ENCODE results near the gene CAMSAP1.

CAMSAP1 gene

DNA sequence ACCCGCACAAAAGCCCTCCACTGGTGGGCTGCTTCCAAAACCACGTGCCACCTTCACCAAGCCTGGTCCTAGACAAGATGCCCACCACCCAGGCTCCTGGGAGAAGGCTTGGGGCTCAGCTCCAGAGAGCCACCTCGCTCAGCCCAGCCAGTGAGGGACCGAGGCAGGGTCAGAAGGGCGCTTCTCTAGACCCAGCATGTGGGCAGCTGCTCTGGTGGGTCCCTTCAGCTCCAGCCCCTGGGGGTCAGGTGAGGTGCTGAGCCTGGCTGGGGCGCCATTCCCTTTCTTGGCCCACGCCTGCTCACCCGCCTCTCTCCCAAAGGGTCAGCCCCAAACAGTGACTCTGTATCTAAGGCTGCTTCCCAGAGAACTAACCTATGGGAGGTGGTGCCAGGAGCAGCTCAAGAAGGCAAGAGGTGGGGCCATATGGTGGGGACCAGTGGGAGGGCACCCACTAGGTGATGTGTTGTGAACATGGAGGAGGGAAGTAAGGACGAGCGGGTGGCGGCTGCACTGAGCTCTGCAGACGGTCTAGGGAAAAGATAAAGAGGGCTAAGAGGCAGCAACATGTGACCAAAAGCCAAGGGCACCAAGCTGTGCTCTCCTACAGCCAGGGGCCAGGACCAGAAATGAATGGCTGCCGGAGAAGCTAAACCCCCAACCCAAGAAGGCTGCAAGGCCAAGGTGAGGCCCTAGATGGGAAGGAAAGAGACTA, 79.3 kb downstream of the CAMSAP1 start:
- no peak for DNase-seq

DNA sequence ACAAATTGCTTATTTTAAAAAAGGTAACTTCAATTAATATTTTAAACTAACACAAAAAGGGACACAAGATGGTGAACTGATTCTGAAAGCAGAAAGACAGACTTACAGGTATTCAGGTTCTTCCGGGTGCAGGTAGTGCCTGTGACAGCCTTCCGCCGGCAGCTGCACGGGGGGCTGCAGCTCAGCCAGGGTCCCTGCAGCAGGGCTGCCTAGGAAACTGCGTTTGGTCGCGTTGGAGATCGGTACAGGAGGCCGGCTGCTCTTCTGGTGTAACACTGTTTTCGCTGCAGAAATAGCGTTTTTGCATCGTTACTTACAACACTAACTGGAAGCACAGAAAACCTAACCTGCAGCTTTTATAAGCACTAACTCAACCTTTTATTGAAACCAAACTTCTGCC, 80.0 kb downstream of the CAMSAP1 start:
- DNase-seq = no peak

DNA sequence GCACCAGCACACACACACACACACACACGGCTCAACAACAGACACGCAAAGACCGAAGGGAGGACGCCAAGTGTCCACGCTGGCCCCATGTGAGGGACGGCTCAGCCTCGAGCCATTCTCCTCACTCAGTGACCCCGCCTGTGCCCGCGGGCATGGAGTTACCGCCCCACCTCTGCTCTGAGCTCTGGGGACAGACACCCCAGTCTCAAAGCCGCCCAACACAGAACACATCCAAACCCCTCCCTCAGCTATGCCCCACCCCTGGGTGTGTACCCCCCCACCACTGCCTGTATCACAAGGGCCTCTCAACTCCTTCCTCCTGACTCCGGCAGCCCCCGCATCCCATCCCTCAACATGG, 81.2 kb downstream of the CAMSAP1 start:
- no peak for DNase-seq

DNA sequence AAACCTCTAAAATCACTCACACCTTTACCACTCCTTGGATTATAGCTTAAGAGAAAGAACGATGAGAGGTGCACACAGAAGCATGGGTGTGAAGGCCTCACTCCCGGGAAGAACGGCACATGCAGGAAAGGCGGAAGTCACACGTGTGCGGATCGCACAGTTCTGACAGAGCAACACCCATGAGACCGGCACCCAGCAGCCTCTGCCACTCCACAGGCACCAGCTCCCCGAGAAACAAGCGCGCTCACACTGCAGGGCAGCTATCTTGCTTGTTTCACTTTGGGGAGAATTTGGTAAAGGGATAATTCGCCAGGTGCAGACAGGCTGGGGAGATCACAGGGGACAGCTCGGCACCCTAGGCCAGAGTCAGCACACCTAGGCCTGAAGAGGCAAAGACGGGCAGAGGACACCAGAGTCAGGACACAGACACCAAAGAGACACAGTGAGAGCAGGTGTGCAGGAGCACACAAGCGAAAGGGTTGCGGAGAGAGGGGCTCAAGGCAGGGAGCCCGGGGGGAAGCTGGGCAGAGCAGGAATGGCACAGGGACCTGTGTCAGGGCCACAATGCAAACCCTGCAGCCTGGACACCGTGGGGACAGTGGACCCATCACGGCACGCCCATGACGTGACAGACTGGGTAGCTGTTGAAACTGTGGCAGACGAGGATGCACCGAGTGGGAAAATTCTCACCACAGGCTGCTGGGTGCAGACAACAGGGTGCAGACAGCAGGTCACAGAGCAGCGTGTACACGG, 81.7 kb downstream of the CAMSAP1 start:
- DNase-seq = no peak

DNA sequence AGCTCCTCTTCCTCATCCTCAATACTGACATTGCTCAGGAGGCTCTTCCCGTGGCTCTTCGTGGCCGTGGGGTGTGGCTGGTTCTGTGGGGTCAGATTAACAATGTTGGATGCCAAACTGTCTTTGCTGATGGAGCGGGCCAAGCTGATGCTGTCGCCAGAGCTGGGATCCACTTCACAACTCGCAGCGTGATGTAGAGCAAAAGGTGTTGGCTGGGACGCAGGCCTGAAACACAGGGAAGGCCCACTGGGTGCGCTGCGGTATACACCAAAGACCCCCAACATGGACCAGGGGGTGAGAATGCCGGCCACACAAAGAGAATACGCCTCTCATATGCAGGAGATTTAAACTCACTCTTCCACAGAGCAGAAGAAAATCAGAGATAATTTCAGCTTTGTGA, 84.3 kb downstream of the CAMSAP1 start:
- no peak for DNase-seq

DNA sequence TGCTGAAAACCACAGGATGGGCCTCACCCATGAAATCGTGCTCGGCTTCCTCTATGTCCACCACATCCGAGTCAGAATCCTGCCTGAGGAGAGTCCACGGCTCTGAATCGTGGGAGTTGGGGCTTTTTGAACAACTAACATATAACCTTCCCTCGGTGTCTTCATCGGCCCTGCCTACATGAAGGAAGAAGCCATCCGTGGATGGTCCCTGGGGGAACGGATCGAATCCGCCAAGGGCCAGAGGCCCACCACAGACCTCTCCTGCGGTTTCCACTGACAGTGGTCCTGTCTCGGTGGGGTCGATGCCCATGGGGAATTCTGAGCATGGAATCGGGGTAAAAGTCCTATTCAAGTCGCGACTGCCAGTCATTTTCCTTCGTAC, 85.0 kb downstream of the CAMSAP1 start:
- DNase-seq = no peak

DNA sequence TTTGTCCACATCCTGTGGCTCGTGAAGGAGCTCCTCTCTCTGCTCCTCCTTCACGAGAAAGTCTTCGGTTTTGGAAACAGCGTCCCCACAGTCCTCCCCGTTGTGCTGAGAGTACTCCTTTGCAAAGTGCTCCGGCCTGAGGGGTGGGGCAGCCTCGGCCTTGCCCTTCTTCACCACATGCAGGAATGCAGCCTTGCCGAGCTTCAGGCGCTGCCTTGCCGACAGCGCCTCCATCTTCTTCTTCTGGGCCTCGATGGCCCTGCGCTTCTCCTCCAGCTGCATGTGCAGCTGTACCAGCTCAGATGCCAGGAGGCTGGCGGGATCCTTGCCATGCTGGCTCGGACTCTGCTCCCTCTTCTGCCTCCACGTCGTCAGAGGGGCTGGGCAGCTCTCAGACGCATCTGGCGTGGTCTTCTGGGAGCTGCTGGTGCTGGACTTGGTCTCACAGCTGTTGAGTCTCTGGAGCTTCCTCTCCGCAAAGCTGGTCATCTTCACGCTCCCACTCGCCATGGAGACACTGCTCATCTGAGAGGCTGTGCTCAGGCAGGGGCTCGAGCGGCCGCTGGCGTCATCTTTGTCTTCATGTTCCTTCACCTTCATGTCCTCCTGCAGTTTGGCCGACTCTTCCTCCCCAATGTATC, 85.5 kb downstream of the CAMSAP1 start:
- no peak for DNase-seq

DNA sequence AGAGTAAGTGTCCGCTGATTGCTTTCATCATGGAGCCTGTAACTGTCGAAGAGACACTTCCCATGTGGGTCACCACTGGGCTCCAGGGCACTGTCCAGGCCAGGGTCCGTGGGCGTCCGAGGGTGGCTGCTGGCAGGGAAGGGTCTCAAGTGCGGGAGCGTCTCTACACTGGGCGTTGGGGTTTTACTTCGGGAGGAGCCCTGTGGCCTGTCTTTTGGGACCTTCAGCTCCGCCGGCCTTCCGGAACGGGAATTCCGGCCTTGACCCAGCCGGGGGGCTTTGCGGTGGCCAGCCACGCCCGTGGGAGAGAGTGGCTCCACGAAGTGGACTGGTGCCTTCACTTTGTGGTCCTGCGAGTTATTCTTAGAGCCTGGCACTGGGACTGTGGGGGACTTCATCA, 86.2 kb downstream of the CAMSAP1 start:
- no peak for DNase-seq

DNA sequence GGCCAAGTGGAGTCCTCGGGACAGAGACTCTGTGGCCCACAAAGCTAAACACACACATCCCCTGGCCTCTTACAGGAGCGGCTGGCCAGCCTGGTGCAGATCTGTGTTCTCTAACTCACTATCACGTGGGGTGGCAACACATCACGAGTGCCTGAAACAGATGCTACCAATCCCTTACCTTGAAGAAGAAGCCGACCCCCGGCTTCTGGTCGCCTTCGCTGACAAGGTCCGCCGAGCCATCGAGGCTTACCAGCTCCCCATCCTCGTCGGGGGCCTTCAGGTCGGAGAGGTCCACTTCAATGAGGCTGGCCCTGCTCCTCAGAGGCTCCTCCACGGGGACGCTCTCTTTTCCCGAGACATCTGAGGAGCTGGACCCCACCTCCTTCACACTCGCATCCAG, 86.7 kb downstream of the CAMSAP1 start:
- no peak for DNase-seq

DNA sequence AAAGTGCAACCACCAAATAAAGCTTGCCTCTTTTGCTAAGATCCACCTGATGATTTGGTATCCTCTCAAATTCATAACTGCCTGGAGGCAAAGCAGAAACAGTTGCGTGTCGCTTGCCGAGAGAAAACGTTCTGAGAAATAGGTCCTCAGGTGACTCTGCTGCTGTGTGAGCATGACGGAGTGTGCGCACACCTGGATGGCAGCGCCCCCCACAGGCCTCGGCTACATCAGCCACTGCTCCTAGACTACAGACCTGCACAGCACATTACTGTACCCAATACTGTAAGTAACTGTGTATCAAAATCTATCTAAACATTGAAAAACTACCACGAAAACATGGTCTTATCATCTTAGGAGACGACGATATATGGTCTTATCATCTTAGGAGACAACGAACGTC, 87.4 kb downstream of the CAMSAP1 start:
- no peak for DNase-seq

DNA sequence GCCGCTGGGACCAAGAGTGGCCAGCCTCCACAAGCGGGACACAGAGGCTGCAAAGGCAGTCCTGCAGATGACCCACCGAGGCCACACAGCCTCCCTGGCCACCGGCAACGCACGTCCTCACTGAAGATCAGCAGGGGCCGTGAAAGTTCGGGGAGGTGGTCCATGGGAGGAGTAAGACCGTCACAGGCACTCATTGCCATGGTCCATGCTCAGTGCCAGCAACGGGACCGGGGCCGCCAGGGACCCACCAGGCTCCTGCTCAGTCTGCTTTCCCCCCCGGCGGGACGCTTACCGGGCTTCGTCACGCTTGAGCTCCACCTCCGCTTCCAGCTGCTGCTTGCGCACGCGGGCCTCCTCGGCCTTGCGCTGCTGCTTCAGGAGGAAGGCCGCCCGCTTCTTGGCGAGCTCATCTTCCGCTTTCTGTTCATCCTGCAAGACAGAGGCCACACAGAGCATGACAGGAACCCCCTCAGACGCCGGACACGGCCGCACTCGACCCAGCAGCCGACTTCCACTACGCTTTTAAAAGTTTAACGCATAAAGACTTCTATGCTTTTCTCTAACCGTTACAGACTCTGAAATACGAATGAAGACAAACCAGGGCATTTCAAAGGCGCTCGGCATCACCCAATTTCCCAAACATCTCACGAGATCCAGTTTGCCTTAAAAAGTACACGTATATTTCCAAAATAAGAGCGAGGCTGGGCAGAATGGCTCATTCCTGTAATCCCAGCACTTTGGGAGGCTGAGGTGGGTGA, 88.4 kb downstream of the CAMSAP1 start:
- DNase-seq = no peak

DNA sequence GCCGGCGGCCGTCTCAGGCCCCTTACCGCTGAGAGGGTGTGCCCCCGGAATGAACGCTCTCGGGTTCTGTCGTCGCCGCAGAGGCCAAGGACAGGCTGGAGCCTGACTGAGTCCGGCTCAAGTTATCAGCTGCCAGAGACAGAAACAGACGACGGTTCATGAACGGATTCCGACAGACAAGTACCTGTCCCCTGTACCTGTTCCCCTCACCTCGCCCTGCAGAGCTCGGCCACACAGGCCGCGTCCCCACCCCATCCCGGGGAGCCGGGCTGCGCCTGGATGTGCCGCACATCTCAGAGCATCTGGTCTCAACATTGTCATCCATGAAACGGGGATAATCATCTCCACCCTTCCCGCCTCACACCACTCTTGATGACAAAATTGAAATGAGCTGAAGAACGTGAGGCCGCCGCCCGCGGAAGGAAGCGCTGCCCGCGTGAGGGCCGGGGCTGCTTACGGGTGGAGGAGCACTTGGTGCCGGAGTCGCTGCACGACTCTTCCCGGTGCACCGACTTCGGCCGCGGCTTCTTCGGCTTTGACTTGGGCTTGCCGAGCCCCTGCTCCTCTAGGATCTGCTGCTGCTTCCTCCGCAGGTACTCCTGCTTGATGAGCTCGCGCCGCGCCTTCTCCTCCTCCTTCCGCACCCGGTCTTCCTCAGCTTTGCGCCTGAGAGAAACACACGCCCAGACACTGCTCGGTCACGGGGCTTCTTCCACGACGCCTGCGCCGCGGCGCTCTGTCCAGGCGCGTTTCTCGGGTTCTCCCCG, 89.2 kb downstream of the CAMSAP1 start:
- no peak for DNase-seq

DNA sequence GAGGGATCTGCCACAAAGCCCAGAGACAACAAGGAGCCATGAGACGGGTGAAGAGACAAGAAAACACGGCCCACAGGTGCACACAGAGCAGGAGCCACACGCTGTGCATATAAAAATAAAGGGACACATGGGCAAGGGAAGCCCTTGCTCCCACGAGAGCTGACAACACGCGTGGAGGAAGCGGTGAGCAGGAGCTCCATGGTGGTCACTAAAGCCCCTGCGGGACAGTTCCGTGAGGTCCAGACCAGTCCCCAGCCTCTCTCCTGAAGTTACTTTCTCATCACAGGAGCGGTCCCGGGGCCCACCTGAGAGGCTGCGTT, 90.7 kb downstream of the CAMSAP1 start:
- DNase-seq = no peak

DNA sequence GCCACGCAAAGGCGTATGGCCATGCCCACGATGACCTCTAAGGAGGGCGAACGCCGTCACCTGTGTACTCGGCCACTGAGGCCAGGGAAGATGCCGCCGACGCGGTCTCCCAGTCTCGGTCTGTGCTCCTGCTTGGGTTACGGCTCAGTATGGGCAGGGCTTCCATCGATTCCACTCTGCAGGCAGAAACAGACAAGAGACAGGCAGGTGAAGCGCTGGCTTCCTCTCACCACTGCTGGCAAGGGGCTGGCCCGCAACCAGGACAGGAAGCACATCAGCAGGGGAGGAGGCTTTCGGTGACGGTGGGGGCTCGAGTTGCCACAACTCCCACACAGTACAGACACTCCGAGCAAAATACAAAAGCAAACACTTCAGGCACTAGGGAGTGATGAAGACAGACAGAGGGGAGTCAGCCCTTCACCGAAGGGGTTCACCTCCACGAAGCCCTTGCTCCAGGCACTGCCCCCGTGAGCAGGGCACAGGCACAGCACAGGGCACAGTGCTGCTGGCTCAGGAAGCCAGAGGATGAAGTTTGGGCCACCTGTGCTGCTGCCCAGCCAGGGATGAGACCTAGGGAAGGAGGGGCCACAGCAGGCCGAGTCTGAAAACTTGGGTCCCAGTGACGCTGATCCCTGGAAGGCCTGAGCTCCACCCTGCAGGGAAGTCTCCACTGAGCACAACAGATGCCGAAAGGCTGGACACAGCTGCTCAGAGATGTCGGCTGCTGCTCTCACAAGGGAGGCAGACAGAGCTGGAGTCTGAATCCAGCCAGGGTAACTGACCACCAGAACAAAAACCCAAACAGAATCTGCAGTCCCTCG, 91.3 kb downstream of the CAMSAP1 start:
- DNase-seq = no peak

DNA sequence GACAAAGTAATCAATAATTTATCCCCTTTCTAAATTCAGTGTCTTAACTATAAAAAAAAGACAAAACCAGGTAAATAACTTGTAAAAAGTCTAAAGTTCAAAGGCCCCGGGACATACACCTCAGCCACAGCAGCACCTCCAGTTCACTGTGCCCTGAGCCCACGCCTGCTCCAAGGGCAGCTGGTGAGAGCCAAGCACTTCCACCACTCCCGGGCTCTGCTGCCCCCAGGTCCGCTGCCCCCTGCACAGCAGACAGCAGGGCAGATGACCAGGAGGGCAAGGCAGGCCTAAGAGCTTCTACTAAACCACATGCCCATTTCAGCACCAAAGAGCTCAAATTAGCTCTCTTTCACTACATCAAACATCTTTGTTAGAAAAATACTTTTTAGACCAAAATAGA, 91.9 kb downstream of the CAMSAP1 start:
- DNase-seq = no peak

DNA sequence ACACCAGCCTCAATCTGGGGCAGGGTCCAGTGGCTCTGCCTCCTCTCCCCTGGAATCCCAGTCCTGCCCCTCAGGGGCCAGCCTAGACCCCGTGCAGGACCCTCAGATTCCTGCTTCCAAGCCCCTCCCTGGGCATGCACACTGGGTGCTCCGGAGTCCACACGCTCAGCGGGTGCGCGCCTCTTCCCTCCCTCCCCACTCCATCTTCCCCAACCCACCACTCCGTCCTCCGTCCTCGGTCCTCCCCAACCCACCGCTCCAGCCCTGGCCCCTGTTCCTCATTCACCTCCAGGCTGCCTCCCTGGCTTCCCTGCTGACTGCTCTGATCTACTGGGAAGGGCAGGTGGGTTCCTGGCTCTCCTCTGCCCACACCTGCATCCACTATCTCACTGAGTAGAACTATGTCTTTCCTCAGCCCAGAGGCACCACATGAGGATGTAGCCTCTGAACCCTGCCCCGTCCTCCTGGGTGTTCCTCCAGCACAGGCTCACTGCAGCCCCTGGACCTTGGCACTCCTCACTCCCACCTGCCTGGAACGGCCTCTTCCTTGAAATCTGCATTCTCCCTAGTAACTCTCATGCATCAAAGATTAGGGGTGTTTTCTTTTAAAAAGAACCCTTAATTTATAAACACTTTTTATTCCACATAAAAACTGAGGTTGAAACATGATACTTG, 92.8 kb downstream of the CAMSAP1 start:
- DNase-seq = no peak

DNA sequence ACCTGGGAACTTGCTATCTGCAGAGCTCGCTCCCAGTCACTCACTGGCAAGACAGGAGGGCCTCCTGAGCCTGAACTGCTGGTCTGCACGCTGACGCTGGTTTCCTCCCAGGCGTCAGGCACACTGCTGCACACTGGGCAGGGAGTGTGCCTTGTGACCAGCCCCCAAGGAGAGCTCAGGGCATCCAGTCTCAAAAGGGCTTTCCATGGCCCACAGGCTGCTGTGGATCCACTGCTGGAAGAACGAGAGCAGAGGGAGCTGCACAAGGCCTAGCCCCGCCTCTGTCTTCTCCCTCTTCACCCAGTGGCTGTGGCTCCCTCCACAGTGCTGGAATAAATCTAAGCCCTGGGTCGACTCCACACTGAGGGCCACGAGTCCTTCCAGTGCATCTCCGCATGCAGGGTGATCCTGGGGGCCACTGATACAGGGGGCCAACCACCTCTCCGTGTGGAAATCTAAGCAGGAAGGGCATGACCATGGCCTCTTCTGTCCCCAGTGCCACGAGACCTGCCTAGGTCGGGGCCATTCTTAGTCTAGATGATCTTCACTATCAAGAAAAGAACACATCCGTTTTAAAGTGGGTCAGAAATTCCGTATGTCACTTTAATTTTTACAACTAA, 93.6 kb downstream of the CAMSAP1 start:
- no peak for DNase-seq

DNA sequence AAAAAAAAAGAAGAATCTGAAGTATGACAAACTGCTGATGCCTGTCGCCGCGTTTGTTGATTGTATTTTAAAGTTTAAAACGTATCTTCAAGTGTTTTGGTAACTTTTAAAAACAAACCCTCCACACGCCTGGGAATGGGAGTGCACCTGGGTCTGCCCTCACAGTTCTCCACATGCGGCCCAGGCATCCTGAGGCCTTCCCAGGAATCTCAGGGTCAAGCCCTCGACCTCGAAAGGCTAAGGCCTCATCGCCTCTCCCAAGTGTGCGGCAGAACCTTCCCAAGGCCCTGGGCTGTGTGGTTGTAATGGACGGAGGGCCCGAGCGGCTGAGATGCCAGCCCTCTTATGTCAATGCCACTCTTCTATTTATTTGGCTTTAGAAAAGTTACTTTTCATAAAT, 94.4 kb downstream of the CAMSAP1 start:
- DNase-seq = no peak

DNA sequence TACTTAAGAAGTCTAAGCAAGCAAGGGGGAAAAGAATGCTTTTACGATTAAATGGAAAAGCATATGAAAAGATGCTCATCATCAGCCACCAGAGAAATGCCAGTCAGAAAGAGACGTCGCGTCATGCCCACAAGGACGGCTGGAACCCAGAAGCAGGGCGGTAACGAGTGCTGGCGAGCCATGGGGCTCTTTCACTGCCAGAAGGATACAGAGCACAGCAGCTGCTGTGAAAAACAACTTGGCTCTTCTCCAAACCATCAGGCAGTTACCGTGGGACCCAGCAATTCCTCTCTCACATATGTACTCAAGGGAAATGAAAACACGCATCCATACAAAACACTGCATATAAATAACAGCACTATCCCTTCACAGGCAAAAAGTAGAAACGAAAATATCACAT, 95.5 kb downstream of the CAMSAP1 start:
- DNase-seq = no peak

DNA sequence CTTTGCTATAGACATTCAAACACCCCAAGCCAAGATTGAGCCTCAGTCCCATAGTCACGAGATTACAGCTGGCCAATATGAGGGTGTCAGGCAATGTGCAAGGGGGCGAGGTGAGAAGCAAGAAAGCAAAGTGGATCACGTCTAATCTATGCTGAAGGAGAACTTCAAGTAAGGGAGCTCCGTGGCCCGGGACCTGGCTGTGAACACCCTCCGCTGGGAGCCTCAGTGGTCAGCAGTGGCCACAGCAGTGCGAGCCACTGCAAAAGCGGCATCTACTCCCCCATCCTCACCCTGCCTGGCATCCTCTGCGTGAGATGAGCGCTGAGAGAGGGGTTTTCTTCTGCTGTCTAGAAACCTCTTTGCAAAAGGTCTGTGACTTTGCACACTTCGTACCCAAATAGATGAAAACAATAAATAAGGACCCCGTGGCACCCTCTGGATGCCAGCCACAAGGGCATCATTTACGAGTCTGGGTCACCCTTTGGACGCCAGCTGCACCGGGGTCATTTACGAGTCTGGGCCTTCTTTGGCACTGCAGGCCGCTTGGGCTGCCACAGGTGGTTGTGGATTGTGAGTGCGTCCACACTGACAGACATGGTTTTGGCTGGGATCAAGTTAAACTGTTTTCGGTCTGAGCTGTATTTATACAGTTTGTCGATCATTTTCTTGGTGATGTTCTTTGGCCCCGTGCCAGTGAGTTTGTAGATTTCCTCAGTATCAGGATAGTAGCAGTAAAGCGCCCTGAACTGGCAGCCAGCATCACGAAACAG, 96.4 kb downstream of the CAMSAP1 start:
- DNase-seq = no peak
